NOMO-1 (cell line): ENCODE measurements around the gene PKMYT1.
"Not testable (repeated sequence)": the region's sequence is repeated elsewhere in the genome, so short reads cannot be mapped to it uniquely, and the experiment has no call there.

ENCODE experiments used
- DNase-seq, 2 experiments: peaks; one replicate each; lab custom pipeline; 2025; ENCODE audit not compliant: unreplicated experiment in 2 of 2; lab: John Stamatoyannopoulos, UW

The PKMYT1 gene

GRCh38 chr16:2938206-2938605, 42.0 kb downstream of the PKMYT1 start:
- no peak for DNase-seq

GRCh38 chr16:2937170-2937569, 43.1 kb downstream of the PKMYT1 start:
- DNase-seq = no peak

- DNase-seq = no peak
These were observed 43.7 kb downstream of the PKMYT1 start for GRCh38 chr16:2936436-2937011.

- DNase-seq = no peak
These were observed 45.8 kb downstream of the PKMYT1 start for GRCh38 chr16:2934450-2934849.

- DNase-seq = no peak
These were observed 46.5 kb downstream of the PKMYT1 start for GRCh38 chr16:2933701-2934100.

GRCh38 chr16:2933136-2933535, 47.1 kb downstream of the PKMYT1 start:
- no peak for DNase-seq

- not testable (repeated sequence) for DNase-seq
These were observed 48.9 kb downstream of the PKMYT1 start for GRCh38 chr16:2931231-2931914.

- no peak for DNase-seq
These were observed 50.0 kb downstream of the PKMYT1 start for GRCh38 chr16:2930236-2930635.

GRCh38 chr16:2929693-2930092, 50.6 kb downstream of the PKMYT1 start:
- no peak for DNase-seq

- no peak for DNase-seq
These were observed 51.5 kb downstream of the PKMYT1 start for GRCh38 chr16:2928796-2929195.

- DNase-seq = not testable (repeated sequence)
These were observed 52.1 kb downstream of the PKMYT1 start for GRCh38 chr16:2928151-2928550.

GRCh38 chr16:2927010-2927646, 53.1 kb downstream of the PKMYT1 start:
- peak; percentile 77 to 79 for DNase-seq

GRCh38 chr16:2926650-2926999, 53.6 kb downstream of the PKMYT1 start:
- no peak for DNase-seq

- no peak for DNase-seq
These were observed 54.1 kb downstream of the PKMYT1 start for GRCh38 chr16:2925951-2926649.

- DNase-seq = no peak
These were observed 55.1 kb downstream of the PKMYT1 start for GRCh38 chr16:2924901-2925755.

- no peak for DNase-seq
These were observed 56.8 kb downstream of the PKMYT1 start for GRCh38 chr16:2923481-2923880.
